ENCODE data around the gene DPP9.

- TF ChIP-seq CTCF (IDR thresholded peaks at IDR 0.05; ENCODE audit: low read depth, low read length, poor library complexity, severe bottlenecking) (no peak), EZH2phosphoT487 (IDR thresholded peaks at IDR 0.05; ENCODE audit: borderline replicate concordance, low read length) (no peak)
Measured at GRCh38 chr19:4719499-4719866, 4.2 kb downstream of the DPP9 start.

Measured in DOHH2 (cell line).